ENCODE results near the gene PIN4.

Gene PIN4

GRCh38 chrX:72230290-72230689 lies 48.7 kb downstream of the PIN4 start:
- Histone ChIP-seq H3K27me3 (replicated peaks in 2 of 5; ENCODE audit: control insufficient read depth in 4 of 5, insufficient read depth in 5 of 5, low read length in 4 of 5) (peaks cover 0 to 2% (median 0%) of the 10 kb centered on the region in 5 experiments), H3K36me3 (ENCODE audit: control insufficient read depth in 4 of 4, insufficient read depth in 4 of 4, low read length in 3 of 4) (peaks cover 0 to 11% (median 2%) of the 10 kb centered on the region in 4 experiments), H3K27ac (ENCODE audit: insufficient read depth in 1 of 2, low read depth in 1 of 2, low read length in 2 of 2, poor library complexity in 1 of 2, severe bottlenecking in 2 of 2) (no peak overlapping the region), H3K4me3 (ENCODE audit: control insufficient read depth in 1 of 7, extremely low read depth in 1 of 7, insufficient read depth in 4 of 7, low read depth in 2 of 7, low read length in 6 of 7) (no peak overlapping the region), H3K9me3 (ENCODE audit: control extremely low read depth in 1 of 5, control insufficient read depth in 4 of 5, insufficient read depth in 2 of 5, low read depth in 1 of 5, low read length in 4 of 5) (peaks cover 0 to 20% (median 2%) of the 10 kb centered on the region in 5 experiments), H3K4me1 (ENCODE audit: control extremely low read depth in 1 of 4, control insufficient read depth in 4 of 4, insufficient read depth in 4 of 4, low read length in 3 of 4) (no peaks in the 10 kb centered on the region)
- ChIA-PET CTCF (no interaction called here), POLR2A (no interaction called here)
- no peak for DNase-seq
- WGBS (ENCODE audit: insufficient coverage): 100% methylated on average over 1 of the region's 3 CpGs

- ChIA-PET CTCF (no interaction called here), POLR2A (no interaction called here)
- peaks cover 0 to 6% (median 0%) of the 10 kb centered on the region in 5 experiments for H3K27me3 ChIP-seq (replicated peaks in 2 of 5; ENCODE audit: control insufficient read depth in 4 of 5, insufficient read depth in 5 of 5, low read length in 4 of 5)
- no peak overlapping the region for H3K27ac ChIP-seq (ENCODE audit: insufficient read depth in 1 of 2, low read depth in 1 of 2, low read length in 2 of 2, poor library complexity in 1 of 2, severe bottlenecking in 2 of 2)
- peaks cover 0 to 4% (median 0%) of the 10 kb centered on the region in 4 experiments for H3K36me3 ChIP-seq (ENCODE audit: control insufficient read depth in 4 of 4, insufficient read depth in 4 of 4, low read length in 3 of 4)
- no peaks in the 10 kb centered on the region for H3K9me3 ChIP-seq (ENCODE audit: control extremely low read depth in 1 of 5, control insufficient read depth in 4 of 5, insufficient read depth in 2 of 5, low read depth in 1 of 5, low read length in 4 of 5)
- 90% methylated on average over 1 of the region's 4 CpGs for WGBS (ENCODE audit: insufficient coverage)
- H3K4me3 ChIP-seq (ENCODE audit: control insufficient read depth in 1 of 7, extremely low read depth in 1 of 7, insufficient read depth in 4 of 7, low read depth in 2 of 7, low read length in 6 of 7): no peak overlapping the region
- peaks cover 0 to 7% (median 6%) of the 10 kb centered on the region in 4 experiments for H3K4me1 ChIP-seq (ENCODE audit: control extremely low read depth in 1 of 4, control insufficient read depth in 4 of 4, insufficient read depth in 4 of 4, low read length in 3 of 4)
- DNase-seq: no peak
Measured at GRCh38 chrX:72236841-72237240, 55.3 kb downstream of the PIN4 start.

- DNase-seq: no peak
- peak overlapping the region in 1 of 2 experiments; percentile 64 for H3K27ac ChIP-seq (ENCODE audit: insufficient read depth in 1 of 2, low read depth in 1 of 2, low read length in 2 of 2, poor library complexity in 1 of 2, severe bottlenecking in 2 of 2)
- peaks cover 0 to 7% (median 6%) of the 10 kb centered on the region in 4 experiments for H3K4me1 ChIP-seq (ENCODE audit: control extremely low read depth in 1 of 4, control insufficient read depth in 4 of 4, insufficient read depth in 4 of 4, low read length in 3 of 4)
- peak overlapping the region in 6 of 7 experiments; percentile 54 to 80 (median 70) for H3K4me3 ChIP-seq (ENCODE audit: control insufficient read depth in 1 of 7, extremely low read depth in 1 of 7, insufficient read depth in 4 of 7, low read depth in 2 of 7, low read length in 6 of 7)
- H3K36me3 ChIP-seq (ENCODE audit: control insufficient read depth in 4 of 4, insufficient read depth in 4 of 4, low read length in 3 of 4): peaks cover 0 to 4% (median 0%) of the 10 kb centered on the region in 4 experiments
- CTCF ChIA-PET: no interaction called here
- peaks cover 0 to 6% (median 0%) of the 10 kb centered on the region in 5 experiments for H3K27me3 ChIP-seq (replicated peaks in 2 of 5; ENCODE audit: control insufficient read depth in 4 of 5, insufficient read depth in 5 of 5, low read length in 4 of 5)
- WGBS (ENCODE audit: insufficient coverage): 63% methylated on average over 5 of the region's 6 CpGs
- POLR2A ChIA-PET: no interaction called here
- no peaks in the 10 kb centered on the region for H3K9me3 ChIP-seq (ENCODE audit: control extremely low read depth in 1 of 5, control insufficient read depth in 4 of 5, insufficient read depth in 2 of 5, low read depth in 1 of 5, low read length in 4 of 5)
Measured at GRCh38 chrX:72238183-72238582, 56.6 kb downstream of the PIN4 start.

GRCh38 chrX:72238721-72239475 lies 57.3 kb downstream of the PIN4 start, which contains the start of gene ERCC6L:
Gene ERCC6L, minus strand, starts transcription at chrX:72239027. Its CDS starts 116 bp downstream, at chrX:72238911.
- Histone ChIP-seq H3K27me3 (replicated peaks in 2 of 5; ENCODE audit: control insufficient read depth in 4 of 5, insufficient read depth in 5 of 5, low read length in 4 of 5) (peaks cover 0 to 6% (median 0%) of the 10 kb centered on the region in 5 experiments), H3K27ac (ENCODE audit: insufficient read depth in 1 of 2, low read depth in 1 of 2, low read length in 2 of 2, poor library complexity in 1 of 2, severe bottlenecking in 2 of 2) (peak within 1 kb of the TSS in 1 of 2 experiments; percentile 64), H3K4me1 (ENCODE audit: control extremely low read depth in 1 of 4, control insufficient read depth in 4 of 4, insufficient read depth in 4 of 4, low read length in 3 of 4) (peaks cover 0 to 7% (median 6%) of the 10 kb centered on the region in 4 experiments), H3K9me3 (ENCODE audit: control extremely low read depth in 1 of 5, control insufficient read depth in 4 of 5, insufficient read depth in 2 of 5, low read depth in 1 of 5, low read length in 4 of 5) (no peaks in the 10 kb centered on the region), H3K4me3 (ENCODE audit: control insufficient read depth in 1 of 7, extremely low read depth in 1 of 7, insufficient read depth in 4 of 7, low read depth in 2 of 7, low read length in 6 of 7) (peak within 1 kb of the TSS; percentile 16 to 80 (median 66)), H3K36me3 (ENCODE audit: control insufficient read depth in 4 of 4, insufficient read depth in 4 of 4, low read length in 3 of 4) (peaks cover 0 to 4% (median 0%) of the 10 kb centered on the region in 4 experiments)
- CTCF ChIA-PET: no interaction called here
- POLR2A ChIA-PET: interaction anchor here (0.6 kb wide), 1 partner anchor 47 kb away, joined by 5 read pairs; no protein-coding TSS in a partner anchor
- peak; percentile 79 to 91 (median 91) for DNase-seq
- 43% methylated on average over 58 of the region's 59 CpGs for WGBS (ENCODE audit: insufficient coverage)

GRCh38 chrX:72240976-72241375 lies 59.4 kb downstream of the PIN4 start:
- Histone ChIP-seq H3K4me1 (ENCODE audit: control extremely low read depth in 1 of 4, control insufficient read depth in 4 of 4, insufficient read depth in 4 of 4, low read length in 3 of 4) (peaks cover 0 to 7% (median 6%) of the 10 kb centered on the region in 4 experiments), H3K36me3 (ENCODE audit: control insufficient read depth in 4 of 4, insufficient read depth in 4 of 4, low read length in 3 of 4) (no peaks in the 10 kb centered on the region), H3K9me3 (ENCODE audit: control extremely low read depth in 1 of 5, control insufficient read depth in 4 of 5, insufficient read depth in 2 of 5, low read depth in 1 of 5, low read length in 4 of 5) (no peaks in the 10 kb centered on the region), H3K27me3 (replicated peaks in 2 of 5; ENCODE audit: control insufficient read depth in 4 of 5, insufficient read depth in 5 of 5, low read length in 4 of 5) (peaks cover 0 to 7% (median 0%) of the 10 kb centered on the region in 5 experiments), H3K27ac (ENCODE audit: insufficient read depth in 1 of 2, low read depth in 1 of 2, low read length in 2 of 2, poor library complexity in 1 of 2, severe bottlenecking in 2 of 2) (no peak overlapping the region), H3K4me3 (ENCODE audit: control insufficient read depth in 1 of 7, extremely low read depth in 1 of 7, insufficient read depth in 4 of 7, low read depth in 2 of 7, low read length in 6 of 7) (no peak overlapping the region)
- POLR2A ChIA-PET: no interaction called here
- 100% methylated on average over 3 of the region's 4 CpGs for WGBS (ENCODE audit: insufficient coverage)
- CTCF ChIA-PET: no interaction called here
- DNase-seq: no peak

- peaks cover 0 to 11% (median 0%) of the 10 kb centered on the region in 5 experiments for H3K27me3 ChIP-seq (replicated peaks in 2 of 5; ENCODE audit: control insufficient read depth in 4 of 5, insufficient read depth in 5 of 5, low read length in 4 of 5)
- ChIA-PET POLR2A (no interaction called here), CTCF (interaction anchor here (1.3 to 1.7 kb wide), 2 partner anchors 34 to 62 kb away, joined by 4 read pairs; partner anchors contain the start of genes PIN4 and RPS4X)
- peak in 2 of 3 donors; percentile 55 to 67 for DNase-seq
- H3K9me3 ChIP-seq (ENCODE audit: control extremely low read depth in 1 of 5, control insufficient read depth in 4 of 5, insufficient read depth in 2 of 5, low read depth in 1 of 5, low read length in 4 of 5): no peaks in the 10 kb centered on the region
- H3K36me3 ChIP-seq (ENCODE audit: control insufficient read depth in 4 of 4, insufficient read depth in 4 of 4, low read length in 3 of 4): no peaks in the 10 kb centered on the region
- H3K27ac ChIP-seq (ENCODE audit: insufficient read depth in 1 of 2, low read depth in 1 of 2, low read length in 2 of 2, poor library complexity in 1 of 2, severe bottlenecking in 2 of 2): peak overlapping the region in 1 of 2 experiments; percentile 34
- no CpG with 5 or more reads among the region's 3 CpGs for WGBS (ENCODE audit: insufficient coverage)
- peaks cover 0 to 7% (median 2%) of the 10 kb centered on the region in 4 experiments for H3K4me1 ChIP-seq (ENCODE audit: control extremely low read depth in 1 of 4, control insufficient read depth in 4 of 4, insufficient read depth in 4 of 4, low read length in 3 of 4)
- H3K4me3 ChIP-seq (ENCODE audit: control insufficient read depth in 1 of 7, extremely low read depth in 1 of 7, insufficient read depth in 4 of 7, low read depth in 2 of 7, low read length in 6 of 7): no peak overlapping the region
Measured at GRCh38 chrX:72243472-72243871, 61.9 kb downstream of the PIN4 start.

Measured in common myeloid progenitor, CD34-positive (primary cell).